Measurements from ENCODE around the gene SMAD5. TPM values are rescaled to one million over a fixed set of nuclear protein-coding genes. Genes with fewer than 3 reads are reported as not detected.

Gene SMAD5
- total and polyA plus RNA-seq, 12 donors, result 7.0 to 53.8 (median 38.7) TPM

- ATAC-seq (no peak), DNase-seq (no peak)
- intact Hi-C loops (cut with DNase I), result no loop called here
- Histone ChIP-seq H3K27me3 (peaks cover 0 to 38% (median 9%) of the 10 kb centered on the region in 7 donors), H3K4me3 (no peak overlapping the region), H3K27ac (no peak overlapping the region), H3K36me3 (no peaks in the 10 kb centered on the region), H3K4me1 (no peaks in the 10 kb centered on the region), H3K9me3 (peaks cover 0 to 8% (median 0%) of the 10 kb centered on the region in 11 donors)
- WGBS, 2 donors, result 76 to 84% methylated on average over 4 of the region's 4 CpGs
- TF ChIP-seq CTCF (IDR thresholded peaks at IDR 0.05), result no peak
Measured at GRCh38 chr5:136201870-136202269, 69.2 kb downstream of the SMAD5 start.

- Histone ChIP-seq H3K9me3 (peaks cover 0 to 8% (median 0%) of the 10 kb centered on the region in 11 donors), H3K27me3 (peaks cover 0 to 35% (median 9%) of the 10 kb centered on the region in 7 donors), H3K27ac (no peak overlapping the region), H3K4me3 (no peak overlapping the region), H3K4me1 (no peaks in the 10 kb centered on the region), H3K36me3 (no peaks in the 10 kb centered on the region)
- WGBS, 2 donors, result 28 to 33% methylated on average over 13 of the region's 13 CpGs
- DNase-seq (no peak), ATAC-seq (no peak)
- intact Hi-C loops (cut with DNase I), result no loop called here
- TF ChIP-seq CTCF (IDR thresholded peaks at IDR 0.05), result no peak
Measured at GRCh38 chr5:136202469-136203205, 70.0 kb downstream of the SMAD5 start.

- intact Hi-C loops (cut with DNase I), result no loop called here
- 90% methylated on average over 6 of the region's 6 CpGs for WGBS, 2 donors
- H3K4me3 ChIP-seq, result no peak overlapping the region
- ATAC-seq, result no peak
- no peaks in the 10 kb centered on the region for H3K36me3 ChIP-seq
- H3K27me3 ChIP-seq, result peaks cover 0 to 32% (median 7%) of the 10 kb centered on the region in 7 donors
- no peak for TF ChIP-seq CTCF (IDR thresholded peaks at IDR 0.05)
- no peak overlapping the region for H3K27ac ChIP-seq
- DNase-seq, result no peak
- H3K9me3 ChIP-seq, result peaks cover 0 to 8% (median 0%) of the 10 kb centered on the region in 11 donors
- H3K4me1 ChIP-seq, result no peaks in the 10 kb centered on the region
Measured at GRCh38 chr5:136203303-136203922, 70.8 kb downstream of the SMAD5 start.

GRCh38 chr5:136205061-136205702 lies 72.5 kb downstream of the SMAD5 start:
- DNase-seq, result no peak
- Histone ChIP-seq H3K4me1 (no peaks in the 10 kb centered on the region), H3K36me3 (no peaks in the 10 kb centered on the region), H3K27me3 (peaks cover 0 to 18% (median 5%) of the 10 kb centered on the region in 7 donors), H3K9me3 (peaks cover 0 to 8% (median 0%) of the 10 kb centered on the region in 11 donors), H3K27ac (no peak overlapping the region), H3K4me3 (no peak overlapping the region)
- 95 to 96% methylated on average over 8 of the region's 8 CpGs for WGBS, 2 donors
- no peak for TF ChIP-seq CTCF (IDR thresholded peaks at IDR 0.05)
- no peak for ATAC-seq
- intact Hi-C loops (cut with DNase I), result no loop called here
